Smooth muscle cell (in vitro differentiated cells): Measurements from ENCODE around the gene CCR4. TPM values are rescaled to one million over a fixed set of nuclear protein-coding genes. Genes with fewer than 3 reads are reported as not detected.
"Not testable (repeated sequence)": the region's sequence is repeated elsewhere in the genome, so short reads cannot be mapped to it uniquely, and the experiment has no call there.

Experiments
- DNase-seq: peaks from one replicate; lab custom pipeline; 2025; ENCODE audit not compliant: unreplicated experiment; lab: John Stamatoyannopoulos, UW
- H2AFZ ChIP-seq: fragments of 200-600 bp; sonication (generic); 2 replicates; pipeline ENCODE4 v1.6.0; 2016; ENCODE audit warnings: antibody characterized with exemption, low read depth, mild to moderate bottlenecking
- H3F3A ChIP-seq: fragments of 200-600 bp; sonication (generic); 2 replicates; pipeline ENCODE4 v1.6.0; 2017; ENCODE audit warnings: antibody characterized with exemption, low read depth
- H3K27ac ChIP-seq: fragments of 200-600 bp; sonication (generic); 2 replicates; pipeline ENCODE4 v1.5.1; 2016; ENCODE audit warnings: low read depth, mild to moderate bottlenecking
- H3K27me3 ChIP-seq: fragments of 200-600 bp; sonication (generic); 2 replicates; pipeline ENCODE4 v1.6.1; 2016; ENCODE audit warnings: low read depth, mild to moderate bottlenecking
- H3K36me3 ChIP-seq: fragments of 200-600 bp; sonication (generic); 2 replicates; pipeline ENCODE4 v1.5.1; 2016; ENCODE audit warnings: low read depth
- H3K4me1 ChIP-seq: fragments of 200-600 bp; sonication (generic); 2 replicates; pipeline ENCODE4 v1.5.1; 2016; ENCODE audit warnings: low read depth
- H3K4me2 ChIP-seq: fragments of 200-600 bp; sonication (generic); 2 replicates; pipeline ENCODE4 v1.6.0; 2016; ENCODE audit warnings: mild to moderate bottlenecking
- H3K4me3 ChIP-seq: fragments of 200-600 bp; sonication (generic); 2 replicates; pipeline ENCODE4 v1.5.1; 2016; ENCODE audit warnings: mild to moderate bottlenecking
- H3K79me2 ChIP-seq: fragments of 200-600 bp; sonication (generic); 2 replicates; pipeline ENCODE4 v1.6.0; 2016; ENCODE audit warnings: low read depth, mild to moderate bottlenecking
- H3K9ac ChIP-seq: fragments of 200-600 bp; sonication (generic); 2 replicates; pipeline ENCODE4 v1.6.0; 2016; ENCODE audit warnings: low read depth
- H3K9me3 ChIP-seq: fragments of 200-600 bp; sonication (generic); replicated peaks from 2 replicates; pipeline ENCODE4 v1.5.1; 2016; ENCODE audit warnings: low read depth
- H4K20me1 ChIP-seq: fragments of 200-600 bp; sonication (generic); 2 replicates; pipeline ENCODE4 v1.6.0; 2016; ENCODE audit warnings: low read depth
- CTCF ChIP-seq: fragments of 200-600 bp; sonication (generic); IDR thresholded peaks from 2 replicates; pipeline ENCODE4 v1.5.1; 2017; ENCODE audit warnings: borderline replicate concordance, mild to moderate bottlenecking, antibody characterized with exemption; ENCODE audit not compliant: insufficient read depth, poor library complexity, severe bottlenecking
- WGBS: methylation state at CpG from one replicate; pipeline ENCODE4 v1.1.7; 2016; ENCODE audit warnings: low lambda C conversion rate; 5-methylcytosine and 5-hydroxymethylcytosine counted together
- polyA plus RNA-seq: library from polyadenylated mRNA; unstranded; fragments of >200 nt; fragmentation: Nextera tagmentation; extraction: Ambion mirVana; gene quantifications from 2 replicates; pipeline ENCODE4 v1.2.1, GENCODE V29; 2016
- total RNA-seq: library from RNA; depleted of rRNA; stranded (reverse); fragments of >200 nt; gene quantifications from 2 replicates; pipeline ENCODE4 v1.2.3, GENCODE V29; 2014

Gene CCR4
- total and polyA plus RNA-seq, 2 experiments from 2014 or later, result not detected

- H4K20me1 ChIP-seq, result no peaks in the 10 kb centered on the region
- no peak overlapping the region for H3K9ac ChIP-seq
- WGBS, result 89% methylated on average over 10 of the region's 10 CpGs
- H3K9me3 ChIP-seq, result no peaks in the 10 kb centered on the region
- no peak overlapping the region for H2AFZ ChIP-seq
- no peaks in the 10 kb centered on the region for H3K27me3 ChIP-seq
- TF ChIP-seq CTCF, result no peak
- H3K4me1 ChIP-seq, result no peaks in the 10 kb centered on the region
- H3K4me3 ChIP-seq, result no peak overlapping the region
- H3K4me2 ChIP-seq, result no peak overlapping the region
- H3K36me3 ChIP-seq, result no peaks in the 10 kb centered on the region
- DNase-seq, result no peak
- no peaks in the 10 kb centered on the region for H3F3A ChIP-seq
- H3K27ac ChIP-seq, result no peak overlapping the region
- no peaks in the 10 kb centered on the region for H3K79me2 ChIP-seq
Observed at GRCh38 chr3:32977861-32978260, 26.4 kb downstream of the CCR4 start.

- no peak for DNase-seq
- Histone ChIP-seq H3K4me1 (no peaks in the 10 kb centered on the region), H3K36me3 (no peaks in the 10 kb centered on the region), H3K9me3 (no peaks in the 10 kb centered on the region), H3K27me3 (no peaks in the 10 kb centered on the region), H3K4me2 (no peak overlapping the region), H3K27ac (no peak overlapping the region), H3K9ac (no peak overlapping the region), H4K20me1 (no peaks in the 10 kb centered on the region), H3F3A (no peaks in the 10 kb centered on the region), H3K79me2 (no peaks in the 10 kb centered on the region), H3K4me3 (no peak overlapping the region), H2AFZ (no peak overlapping the region)
- WGBS, result 83% methylated on average over 5 of the region's 5 CpGs
- no peak for TF ChIP-seq CTCF
Observed at GRCh38 chr3:32978331-32978730, 26.9 kb downstream of the CCR4 start.

- Histone ChIP-seq H3K4me1 (no peaks in the 10 kb centered on the region), H3K9ac (no peak overlapping the region), H3K27ac (no peak overlapping the region), H3K4me2 (no peak overlapping the region), H3K27me3 (no peaks in the 10 kb centered on the region), H3K9me3 (no peaks in the 10 kb centered on the region), H3K36me3 (no peaks in the 10 kb centered on the region), H3F3A (no peaks in the 10 kb centered on the region), H4K20me1 (no peaks in the 10 kb centered on the region), H2AFZ (no peak overlapping the region), H3K4me3 (no peak overlapping the region), H3K79me2 (no peaks in the 10 kb centered on the region)
- no peak for TF ChIP-seq CTCF
- DNase-seq, result no peak
Observed at GRCh38 chr3:32983124-32983523, 31.7 kb downstream of the CCR4 start.

- not testable (repeated sequence) for H2AFZ ChIP-seq, H3F3A ChIP-seq, H3K27me3 ChIP-seq, H3K9ac ChIP-seq, H3K9me3 ChIP-seq, DNase-seq, H3K27ac ChIP-seq, H3K4me2 ChIP-seq, H3K4me3 ChIP-seq, H3K36me3 ChIP-seq, H3K79me2 ChIP-seq, H3K4me1 ChIP-seq, H4K20me1 ChIP-seq
- 97% methylated on average over 3 of the region's 3 CpGs for WGBS
Observed at GRCh38 chr3:32984918-32985317, 33.5 kb downstream of the CCR4 start.
